Panc1 (cell line): Measurements from ENCODE around the gene DLGAP1. TPM values are rescaled to one million over a fixed set of nuclear protein-coding genes. Genes with fewer than 3 reads are reported as not detected.

Source experiments
- ATAC-seq: fragments of 200-7000 bp; cut with Tn5 transposase; 2 replicates; pipeline ENCODE4 v1.9.1; 2020; ENCODE audit warnings: mild to moderate bottlenecking, moderate library complexity
- BruUV-seq: library from RNA; stranded (reverse); fragments of 400-500 nt; replicated peaks from 2 replicates; lab custom pipeline; 2021; lab: Mats Ljungman, UMichigan
- CTCF ChIA-PET: fragments of 300-600 bp; sonication (Branson Sonifier 250); formaldehyde crosslinking; loops from one replicate; lab custom pipeline; 2022; ENCODE audit warnings: antibody characterized with exemption; lab: Charles Lee
- POLR2A ChIA-PET: fragments of 300-600 bp; sonication (Branson Sonifier 250); formaldehyde crosslinking; loops from one replicate; lab custom pipeline; 2022; ENCODE audit warnings: antibody characterized with exemption; lab: Charles Lee
- DNase-seq: peaks from one replicate; pipeline ENCODE4 v3.0.0-alpha.2; 2010; ENCODE audit warnings: low read depth, low spot score
- H3K27ac ChIP-seq: 2 replicates; pipeline ENCODE4 v1.5.1; 2011; ENCODE audit warnings: mild to moderate bottlenecking, low read length, inconsistent platforms
- H3K27me3 ChIP-seq: fragments of 200-500 bp; sonication (Bioruptor generic); 2 replicates; pipeline ENCODE4 v1.6.0; 2014; ENCODE audit warnings: low read length, inconsistent platforms; ENCODE audit not compliant: control insufficient read depth, insufficient read depth
- H3K36me3 ChIP-seq: fragments of 200-500 bp; sonication (Bioruptor generic); 2 replicates; pipeline ENCODE4 v1.5.1; 2014; ENCODE audit warnings: inconsistent platforms, mild to moderate bottlenecking, low read length, moderate library complexity; ENCODE audit not compliant: control insufficient read depth, insufficient read depth
- H3K4me1 ChIP-seq: 2 replicates; pipeline ENCODE4 v1.5.1; 2011; ENCODE audit warnings: inconsistent platforms, mild to moderate bottlenecking, low read length, moderate library complexity; ENCODE audit not compliant: control insufficient read depth, insufficient read depth
- H3K4me3 ChIP-seq, 2 experiments: 2 replicates each; pipeline ENCODE4 v1.5.1; 2011 to 2012; ENCODE audit warnings: low read depth in 2 of 2, low read length in 2 of 2, mild to moderate bottlenecking in 2 of 2, inconsistent platforms in 1 of 2, moderate library complexity in 1 of 2
- H3K9me3 ChIP-seq: fragments of 200-500 bp; sonication (Bioruptor generic); 2 replicates; pipeline ENCODE4 v1.5.1; 2014; ENCODE audit warnings: low read depth, mild to moderate bottlenecking, inconsistent platforms, low read length, moderate library complexity; ENCODE audit not compliant: control insufficient read depth, insufficient read depth
- POLR2AphosphoS5 ChIP-seq: IDR thresholded peaks from 2 replicates; pipeline ENCODE4 v1.6.1; 2012; ENCODE audit warnings: mild to moderate bottlenecking, low read depth, low read length, moderate library complexity
- SIN3A ChIP-seq: IDR thresholded peaks from 2 replicates; pipeline ENCODE4 v1.6.1; 2012; ENCODE audit warnings: low read depth, mild to moderate bottlenecking, low read length, moderate library complexity, borderline replicate concordance; ENCODE audit not compliant: insufficient read depth
- TCF7L2 ChIP-seq: IDR thresholded peaks from 2 replicates; pipeline ENCODE4 v1.6.1; 2011; ENCODE audit warnings: mild to moderate bottlenecking, low read depth, low read length, inconsistent platforms
- in situ Hi-C: cut with HindIII; loops from 2 replicates; pipeline ENCODE4 v1.10.0; 2016; ENCODE audit warnings: low sequenced_read_pairs, low pct_unique_long_range_greater_than_20kb
- intact Hi-C: fragments of 100-400 bp; cut with micrococcal nuclease; formaldehyde crosslinking; loops from one replicate; pipeline ENCODE4 v1.10.0; 2022; ENCODE audit not compliant: unreplicated experiment
- total RNA-seq: library from RNA; stranded (reverse); gene quantifications from one replicate; pipeline ENCODE4 v1.2.1, GENCODE V29; 2021; ENCODE audit not compliant: unreplicated experiment
- TF ChIP-seq, protein P1 (sequence below): fragments of 450-650 bp; IDR thresholded peaks from 2 replicates; pipeline ENCODE4 v1.5.1; 2017; ENCODE audit warnings: mild to moderate bottlenecking
- TF ChIP-seq, protein P2 (sequence below), 2 experiments: IDR thresholded peaks; 2 replicates each; pipeline ENCODE4 v1.6.1; 2011 to 2012; ENCODE audit warnings: low read depth in 2 of 2, control low read depth in 1 of 2, low read length in 1 of 2, mild to moderate bottlenecking in 1 of 2, moderate library complexity in 1 of 2; ENCODE audit not compliant: insufficient read depth in 1 of 2

DLGAP1 gene
- total RNA-seq, 1 experiment from 2014 or later = 1.8 TPM

DNA sequence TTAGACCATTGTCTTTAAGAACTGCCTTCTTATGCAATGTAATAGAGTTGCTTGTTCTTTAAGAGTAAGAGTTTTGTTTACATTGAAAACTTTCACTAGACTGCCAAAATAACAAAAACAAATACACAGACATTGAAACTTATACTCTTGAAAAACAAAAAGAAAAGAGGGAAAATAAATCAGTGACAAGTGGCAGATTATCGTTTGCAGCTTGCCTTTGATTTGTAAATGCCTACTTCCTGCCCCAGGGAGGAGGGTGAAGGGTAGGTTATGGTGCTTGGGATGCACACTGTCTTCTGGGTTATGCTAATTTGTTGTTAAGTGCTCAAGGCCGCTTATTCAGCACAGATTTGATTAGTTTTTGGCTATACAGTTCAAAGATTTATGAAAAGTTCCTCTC, 806.5 kb downstream of the DLGAP1 start:
- Histone ChIP-seq H3K4me1 (peaks cover 48% of the 10 kb centered on the region), H3K4me3 (no peak overlapping the region), H3K27ac (peak overlapping the region; percentile 100), H3K36me3 (no peaks in the 10 kb centered on the region), H3K9me3 (no peaks in the 10 kb centered on the region), H3K27me3 (no peaks in the 10 kb centered on the region)
- no TSS peak for BruUV-seq
- in situ Hi-C loops = no loop called here
- ChIA-PET CTCF (no interaction called here), POLR2A (interaction anchor here (0.7 kb wide), 1 partner anchor 23 kb away, joined by 4 read pairs; no protein-coding TSS in a partner anchor)
- DNase-seq (no peak), ATAC-seq (no peak)
- intact Hi-C loops = no loop called here
- peak; percentile 46; the same call in 1 of the 2 replicates for TF ChIP-seq TCF7L2
- TF ChIP-seq, protein P1, sequence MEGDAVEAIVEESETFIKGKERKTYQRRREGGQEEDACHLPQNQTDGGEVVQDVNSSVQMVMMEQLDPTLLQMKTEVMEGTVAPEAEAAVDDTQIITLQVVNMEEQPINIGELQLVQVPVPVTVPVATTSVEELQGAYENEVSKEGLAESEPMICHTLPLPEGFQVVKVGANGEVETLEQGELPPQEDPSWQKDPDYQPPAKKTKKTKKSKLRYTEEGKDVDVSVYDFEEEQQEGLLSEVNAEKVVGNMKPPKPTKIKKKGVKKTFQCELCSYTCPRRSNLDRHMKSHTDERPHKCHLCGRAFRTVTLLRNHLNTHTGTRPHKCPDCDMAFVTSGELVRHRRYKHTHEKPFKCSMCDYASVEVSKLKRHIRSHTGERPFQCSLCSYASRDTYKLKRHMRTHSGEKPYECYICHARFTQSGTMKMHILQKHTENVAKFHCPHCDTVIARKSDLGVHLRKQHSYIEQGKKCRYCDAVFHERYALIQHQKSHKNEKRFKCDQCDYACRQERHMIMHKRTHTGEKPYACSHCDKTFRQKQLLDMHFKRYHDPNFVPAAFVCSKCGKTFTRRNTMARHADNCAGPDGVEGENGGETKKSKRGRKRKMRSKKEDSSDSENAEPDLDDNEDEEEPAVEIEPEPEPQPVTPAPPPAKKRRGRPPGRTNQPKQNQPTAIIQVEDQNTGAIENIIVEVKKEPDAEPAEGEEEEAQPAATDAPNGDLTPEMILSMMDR = no peak

DNA sequence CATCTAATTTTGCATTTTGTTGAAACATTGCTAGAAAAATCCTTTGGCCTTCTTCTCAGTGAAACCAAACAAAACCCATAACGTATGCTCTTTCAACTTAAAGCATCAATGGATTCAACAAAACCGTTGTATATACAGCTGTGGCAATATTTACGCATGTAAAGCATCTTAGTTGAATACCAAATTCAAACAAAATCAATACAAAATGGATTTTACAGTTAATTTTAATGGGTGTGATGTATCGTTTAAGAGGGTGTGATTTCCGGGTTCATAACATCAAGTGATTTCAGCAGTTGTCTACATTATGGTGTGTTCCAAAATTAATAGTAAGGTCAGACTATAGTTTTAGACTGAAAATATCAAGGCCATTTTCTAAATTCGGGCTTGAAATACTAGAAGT, 806.9 kb downstream of the DLGAP1 start:
- TF ChIP-seq POLR2AphosphoS5 = no peak
- TF ChIP-seq, protein P1 = no peak
- no peak for TF ChIP-seq TCF7L2
- no peak for TF ChIP-seq SIN3A
- peak overlapping the region; percentile 100 for H3K27ac ChIP-seq
- DNase-seq (no peak), ATAC-seq (no peak)
- H3K4me1 ChIP-seq = peaks cover 44% of the 10 kb centered on the region
- ChIA-PET POLR2A (no interaction called here), CTCF (no interaction called here)
- BruUV-seq = no TSS peak
- H3K9me3 ChIP-seq = no peaks in the 10 kb centered on the region
- H3K27me3 ChIP-seq = no peaks in the 10 kb centered on the region
- H3K36me3 ChIP-seq = no peaks in the 10 kb centered on the region
- H3K4me3 ChIP-seq = no peak overlapping the region
- intact Hi-C loops = no loop called here
- in situ Hi-C loops = no loop called here

DNA sequence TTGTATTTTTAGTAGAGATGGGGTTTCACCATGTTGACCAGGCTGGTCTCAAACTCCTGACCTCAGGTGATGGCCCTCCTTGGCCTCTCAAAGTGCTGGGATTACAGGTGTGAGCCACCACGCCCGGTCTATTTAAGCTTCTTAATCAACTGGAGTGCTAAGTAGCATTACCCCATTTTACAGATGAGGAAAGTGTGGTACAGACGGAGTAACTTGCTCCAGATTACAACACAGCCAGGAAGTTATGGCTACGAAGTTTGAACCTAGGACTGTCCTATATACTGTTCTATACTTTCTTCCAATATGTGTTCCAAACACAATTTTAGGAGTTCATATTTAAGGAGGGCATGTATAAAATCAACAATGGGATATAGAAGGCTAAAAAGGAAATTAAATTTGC, 807.5 kb downstream of the DLGAP1 start:
- BruUV-seq = no TSS peak
- no peaks in the 10 kb centered on the region for H3K27me3 ChIP-seq
- H3K36me3 ChIP-seq = no peaks in the 10 kb centered on the region
- TF ChIP-seq POLR2AphosphoS5 (no peak), SIN3A (no peak), TCF7L2 (no peak)
- TF ChIP-seq, protein P1 = no peak
- TF ChIP-seq, protein P2, sequence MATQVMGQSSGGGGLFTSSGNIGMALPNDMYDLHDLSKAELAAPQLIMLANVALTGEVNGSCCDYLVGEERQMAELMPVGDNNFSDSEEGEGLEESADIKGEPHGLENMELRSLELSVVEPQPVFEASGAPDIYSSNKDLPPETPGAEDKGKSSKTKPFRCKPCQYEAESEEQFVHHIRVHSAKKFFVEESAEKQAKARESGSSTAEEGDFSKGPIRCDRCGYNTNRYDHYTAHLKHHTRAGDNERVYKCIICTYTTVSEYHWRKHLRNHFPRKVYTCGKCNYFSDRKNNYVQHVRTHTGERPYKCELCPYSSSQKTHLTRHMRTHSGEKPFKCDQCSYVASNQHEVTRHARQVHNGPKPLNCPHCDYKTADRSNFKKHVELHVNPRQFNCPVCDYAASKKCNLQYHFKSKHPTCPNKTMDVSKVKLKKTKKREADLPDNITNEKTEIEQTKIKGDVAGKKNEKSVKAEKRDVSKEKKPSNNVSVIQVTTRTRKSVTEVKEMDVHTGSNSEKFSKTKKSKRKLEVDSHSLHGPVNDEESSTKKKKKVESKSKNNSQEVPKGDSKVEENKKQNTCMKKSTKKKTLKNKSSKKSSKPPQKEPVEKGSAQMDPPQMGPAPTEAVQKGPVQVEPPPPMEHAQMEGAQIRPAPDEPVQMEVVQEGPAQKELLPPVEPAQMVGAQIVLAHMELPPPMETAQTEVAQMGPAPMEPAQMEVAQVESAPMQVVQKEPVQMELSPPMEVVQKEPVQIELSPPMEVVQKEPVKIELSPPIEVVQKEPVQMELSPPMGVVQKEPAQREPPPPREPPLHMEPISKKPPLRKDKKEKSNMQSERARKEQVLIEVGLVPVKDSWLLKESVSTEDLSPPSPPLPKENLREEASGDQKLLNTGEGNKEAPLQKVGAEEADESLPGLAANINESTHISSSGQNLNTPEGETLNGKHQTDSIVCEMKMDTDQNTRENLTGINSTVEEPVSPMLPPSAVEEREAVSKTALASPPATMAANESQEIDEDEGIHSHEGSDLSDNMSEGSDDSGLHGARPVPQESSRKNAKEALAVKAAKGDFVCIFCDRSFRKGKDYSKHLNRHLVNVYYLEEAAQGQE (IDR thresholded peaks at IDR 0.05; ENCODE audit: insufficient read depth in 1 of 2, low read depth in 2 of 2, low read length in 1 of 2) = no peak
- H3K4me1 ChIP-seq = peaks cover 39% of the 10 kb centered on the region
- in situ Hi-C loops (no loop called here), intact Hi-C loops (no loop called here)
- H3K9me3 ChIP-seq = no peaks in the 10 kb centered on the region
- CTCF ChIA-PET = no interaction called here
- no peak for DNase-seq
- no peak overlapping the region for H3K4me3 ChIP-seq
- H3K27ac ChIP-seq = peak overlapping the region; percentile 100
- POLR2A ChIA-PET = interaction anchor here (0.7 to 1.0 kb wide), 2 partner anchors 18 to 21 kb away, joined by 3 to 4 read pairs; no protein-coding TSS in a partner anchor
- ATAC-seq = no peak
